GM12872 (cell line): Measurements from ENCODE around the gene SI.

Experiments used
- CTCF ChIP-seq: IDR thresholded peaks from 3 replicates; pipeline ENCODE4 v1.5.1; 2011; ENCODE audit warnings: low read depth, mild to moderate bottlenecking, low read length, moderate library complexity; ENCODE audit not compliant: insufficient read depth

SI gene

DNA sequence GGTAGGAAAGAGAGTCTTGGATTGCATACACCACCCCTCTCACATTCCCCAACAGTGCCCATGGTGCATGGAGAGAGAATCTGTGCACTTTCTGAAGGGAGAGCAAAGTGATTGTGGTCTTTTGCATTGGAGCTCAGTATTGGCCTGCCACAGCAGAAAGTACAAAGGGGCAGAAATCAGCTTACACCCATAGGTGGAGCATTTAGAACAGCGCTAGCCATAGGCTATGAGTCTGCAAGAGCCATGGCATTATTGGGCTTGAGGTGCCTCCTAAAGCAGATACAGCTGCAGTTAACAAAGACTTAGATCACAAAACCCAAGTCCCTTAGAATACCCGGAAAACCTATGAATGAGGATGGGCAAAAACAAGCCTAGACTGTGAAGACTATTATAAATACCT is 21.8 kb downstream of the SI start:
- no peak for TF ChIP-seq CTCF

DNA sequence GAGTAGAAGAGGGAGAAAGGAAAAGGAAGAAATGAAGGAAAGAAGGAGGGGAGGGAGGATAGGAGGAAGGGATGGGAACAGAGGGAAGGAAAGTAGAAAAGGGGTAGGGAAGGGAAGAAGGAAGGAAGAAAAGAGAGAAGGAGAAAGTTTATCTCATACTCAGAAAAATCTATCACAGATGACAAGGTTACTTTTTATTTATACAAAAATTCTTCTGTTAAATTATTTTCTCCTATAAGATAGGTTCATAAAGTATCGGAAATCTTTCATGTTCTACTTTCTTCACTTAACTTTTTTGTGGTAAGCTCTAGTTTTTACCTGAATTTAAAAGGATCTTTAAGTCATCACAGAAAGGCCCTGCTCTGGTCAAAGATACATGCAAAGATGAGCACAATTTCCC is 38.1 kb downstream of the SI start:
- no peak for TF ChIP-seq CTCF

GRCh38 chr3:165011557-165011956 is 66.7 kb downstream of the SI start:
- TF ChIP-seq CTCF = no peak

DNA sequence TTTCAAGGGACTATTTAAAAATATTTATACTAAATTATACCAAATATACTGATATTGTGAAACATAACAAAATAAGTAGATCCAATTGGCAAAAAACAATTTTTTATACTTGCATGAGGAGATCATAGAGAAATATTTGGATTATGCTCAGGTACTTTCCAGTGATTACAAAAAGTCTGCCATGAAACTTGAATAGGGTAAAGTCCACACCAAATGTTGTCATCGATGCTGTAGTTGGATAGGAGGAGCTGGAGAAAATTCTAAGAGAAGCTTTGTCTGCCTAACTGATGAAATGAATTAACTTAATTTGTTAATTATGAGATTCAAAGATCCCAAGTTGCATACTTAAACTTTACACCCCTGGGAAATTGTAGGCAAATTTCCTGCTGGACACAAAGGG is 93.3 kb downstream of the SI start:
- no peak for TF ChIP-seq CTCF

GRCh38 chr3:164962610-164963009 is 115.7 kb downstream of the SI start:
- TF ChIP-seq CTCF = no peak

DNA sequence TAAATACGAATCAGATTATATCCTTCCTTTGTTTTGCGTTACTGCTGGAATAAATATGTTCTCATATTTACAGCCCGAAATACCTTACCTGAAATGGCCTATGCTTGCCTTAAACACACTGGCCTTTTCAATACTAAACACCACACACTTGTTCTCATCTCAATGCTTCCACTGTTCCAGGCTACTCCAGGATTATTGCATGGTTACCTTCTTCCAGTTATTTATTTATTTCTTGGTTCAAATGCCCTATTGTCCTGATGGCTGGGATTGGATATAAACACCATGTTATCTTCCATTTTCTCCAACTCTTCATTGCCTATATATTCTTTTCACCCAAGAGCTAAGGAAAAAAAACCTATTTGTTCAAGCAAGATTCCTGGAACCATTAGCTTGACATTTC is 125.3 kb downstream of the SI start:
- no peak for TF ChIP-seq CTCF

DNA sequence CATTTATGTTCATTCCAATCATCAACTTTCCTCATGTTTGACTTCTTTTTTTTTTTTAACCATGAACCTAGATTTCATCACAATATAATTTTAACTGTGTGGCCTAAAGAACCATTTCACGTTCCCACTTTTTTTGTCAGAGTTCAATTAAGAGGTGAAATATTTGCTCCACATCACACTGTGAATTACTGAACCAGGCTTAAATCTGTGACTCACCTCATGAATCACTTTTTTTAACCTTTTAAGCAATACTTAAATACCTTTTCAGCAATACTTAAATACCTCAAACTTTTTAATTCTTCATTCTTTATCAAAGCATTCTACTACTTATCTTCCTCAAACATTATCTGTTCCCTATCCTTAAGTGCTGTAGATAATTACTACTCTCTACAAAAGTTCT is 137.6 kb downstream of the SI start:
- no peak for TF ChIP-seq CTCF

DNA sequence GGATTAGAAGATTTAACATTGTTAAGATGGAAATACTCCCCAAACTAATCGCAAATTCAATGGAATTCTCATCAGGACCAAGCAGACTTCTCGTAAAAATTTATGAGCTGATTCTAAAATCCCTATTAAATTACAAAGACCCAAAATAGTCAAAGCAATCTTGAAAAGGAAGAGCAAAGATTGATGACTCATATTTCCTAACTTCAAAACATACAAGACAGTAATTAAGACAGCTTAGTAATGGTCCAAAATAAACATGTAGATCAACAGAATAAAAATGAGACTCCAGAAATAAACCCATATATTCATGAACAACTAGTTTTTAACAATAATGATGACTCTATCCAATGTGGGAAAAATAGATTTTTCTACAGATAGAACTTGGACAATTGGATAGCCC is 148.7 kb downstream of the SI start:
- TF ChIP-seq CTCF = no peak
